Mesenteric fat pad (tissue), 1 donor: ENCODE data around the gene NAP1L5. TPM values are rescaled to one million over a fixed set of nuclear protein-coding genes. Genes with fewer than 3 reads are reported as not detected.

Experiments used
- DNase-seq: peaks from one replicate; pipeline ENCODE4 v3.0.0-alpha.2; 2020; ENCODE audit warnings: low spot score
- total RNA-seq: library from RNA; stranded (reverse); fragmentation: NEBNext Ultra II Directional; extraction: Animal tissue kit (Norgen Biotek cat#: 25700); gene quantifications from one replicate; pipeline ENCODE4 v1.2.1, GENCODE V29; 2021
- donor health status: DM: yes; HTN: yes; CAD: no.

NAP1L5 gene
- total RNA-seq, 1 donor from 2014 or later: 6.5 TPM

DNA sequence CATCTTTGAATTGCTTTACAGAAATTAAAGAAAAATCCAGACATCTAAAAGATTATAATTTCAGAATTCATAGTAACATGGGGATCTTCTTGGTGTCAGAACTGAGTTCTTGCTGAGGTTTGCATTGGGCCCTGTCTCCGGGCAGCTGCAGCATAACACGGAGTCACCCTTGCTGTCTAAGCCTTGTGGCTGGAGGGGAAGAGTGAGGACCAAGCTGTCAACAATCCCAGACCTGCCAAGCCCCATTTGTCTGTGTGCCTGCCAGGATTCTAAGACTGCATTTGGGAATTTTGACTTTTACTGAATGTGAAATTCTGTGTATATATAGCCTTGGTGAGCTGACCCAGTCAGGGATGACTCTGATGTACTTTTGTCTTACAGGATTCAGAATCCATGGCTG is 25.2 kb upstream of the NAP1L5 start:
- no peak for DNase-seq

DNA sequence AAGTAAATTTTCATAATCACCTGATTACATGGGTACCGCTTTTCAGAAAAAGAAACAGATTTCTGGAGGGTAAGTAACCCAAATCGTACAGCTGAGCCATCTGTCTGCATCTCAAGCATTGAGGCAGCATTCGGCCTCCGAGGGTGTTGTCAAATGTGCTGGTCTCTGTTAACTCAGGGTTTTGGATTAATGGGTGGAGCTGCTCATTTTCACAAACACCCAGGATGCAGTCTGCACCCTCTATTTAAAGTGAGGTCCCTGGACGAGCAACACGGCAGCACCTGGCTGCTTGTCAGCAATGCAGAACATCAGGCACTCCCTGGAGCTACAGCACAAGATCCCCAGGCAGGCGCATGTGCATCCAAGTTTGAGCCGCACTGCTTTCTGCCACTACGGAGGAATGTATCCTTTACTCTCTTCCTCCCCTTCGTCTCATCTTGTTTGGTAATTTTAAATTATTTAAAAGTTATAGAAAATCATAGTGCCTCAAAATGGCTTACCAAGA is 24.7 kb upstream of the NAP1L5 start:
- no peak for DNase-seq

DNA sequence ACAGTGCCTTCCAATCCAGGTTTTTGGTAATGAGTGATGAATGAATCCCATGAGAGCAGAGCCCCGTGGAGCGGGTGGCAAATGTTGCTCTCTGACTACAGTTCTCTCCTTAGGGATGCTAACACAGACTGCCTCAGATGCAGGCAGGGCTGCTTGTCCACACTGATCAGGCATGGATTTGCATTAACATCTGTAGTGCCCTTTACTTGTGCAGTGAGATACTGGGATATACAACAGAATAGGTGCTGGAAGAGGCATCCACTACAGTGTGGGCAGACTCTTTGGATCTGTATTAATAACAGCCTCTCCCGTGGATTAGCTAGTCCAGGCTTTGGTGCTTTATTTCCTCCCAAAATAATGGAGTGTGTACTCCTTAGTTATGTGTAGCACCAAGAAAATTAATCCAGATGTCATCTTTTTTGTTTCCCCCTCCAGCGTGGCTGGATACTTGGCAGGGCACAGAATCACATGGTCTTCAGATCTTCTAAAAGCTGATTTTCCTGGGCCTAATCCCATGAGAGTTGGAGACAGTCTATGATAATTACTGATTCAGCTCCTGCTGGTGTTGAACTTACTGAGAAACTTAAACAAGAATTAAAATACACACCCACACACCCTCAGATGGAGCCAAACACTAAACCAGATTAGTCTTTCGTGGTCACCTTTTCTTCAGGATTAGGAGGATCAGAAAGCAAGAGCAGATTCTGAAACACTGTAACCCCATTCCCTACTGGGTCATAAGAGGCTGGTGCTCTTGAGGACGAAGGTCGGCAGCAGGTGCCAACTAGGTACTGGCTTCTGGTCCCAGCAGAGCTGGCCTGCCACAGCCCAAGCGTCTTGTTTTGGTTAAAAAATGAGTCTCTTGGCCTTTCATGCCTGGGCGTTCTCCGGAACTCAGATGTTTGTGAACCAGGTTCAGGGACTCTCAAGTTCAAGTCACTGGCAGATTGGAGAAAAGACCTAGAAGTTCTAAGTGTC is 23.1 kb upstream of the NAP1L5 start:
- no peak for DNase-seq

DNA sequence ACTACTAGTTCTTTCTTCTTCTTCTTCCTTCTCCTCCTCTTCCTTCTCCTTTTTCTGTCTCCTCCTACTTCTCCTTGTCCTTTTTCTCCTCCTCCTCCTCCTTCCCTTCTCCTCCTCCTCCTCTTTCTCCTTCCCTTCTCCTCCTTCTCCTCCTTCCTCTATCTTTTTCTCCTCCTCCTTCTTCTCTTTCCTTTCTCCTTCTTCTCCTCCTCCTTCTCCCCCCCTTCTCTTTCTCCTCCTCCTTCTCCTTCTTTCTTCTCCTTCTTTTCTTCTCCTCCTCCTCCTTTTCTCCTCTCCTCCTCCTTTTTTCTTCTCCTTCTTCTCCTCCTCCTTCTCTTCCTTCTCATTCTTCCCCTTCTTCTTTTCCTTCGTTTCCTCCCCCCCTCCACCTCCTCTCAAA is 21.8 kb upstream of the NAP1L5 start:
- DNase-seq: no peak

DNA sequence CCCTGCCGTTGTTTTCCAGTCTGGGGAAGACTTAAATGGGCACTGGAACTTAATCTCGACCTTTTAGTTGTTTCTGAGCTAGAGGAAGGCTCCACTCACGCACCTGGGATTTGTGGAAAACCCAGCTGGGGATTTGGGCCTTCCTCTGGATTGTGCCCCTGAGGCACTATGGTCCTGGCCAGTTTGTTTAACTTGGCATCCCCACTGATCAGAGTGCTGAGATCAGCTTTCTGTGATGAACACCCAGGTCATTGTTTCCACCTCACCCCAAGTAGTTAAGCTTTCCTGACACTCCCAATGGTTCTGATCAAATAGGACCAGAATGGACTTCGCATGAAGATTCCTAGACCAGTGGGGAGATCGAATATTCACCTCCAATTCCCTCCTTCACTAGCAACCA is 20.5 kb upstream of the NAP1L5 start:
- no peak for DNase-seq

DNA sequence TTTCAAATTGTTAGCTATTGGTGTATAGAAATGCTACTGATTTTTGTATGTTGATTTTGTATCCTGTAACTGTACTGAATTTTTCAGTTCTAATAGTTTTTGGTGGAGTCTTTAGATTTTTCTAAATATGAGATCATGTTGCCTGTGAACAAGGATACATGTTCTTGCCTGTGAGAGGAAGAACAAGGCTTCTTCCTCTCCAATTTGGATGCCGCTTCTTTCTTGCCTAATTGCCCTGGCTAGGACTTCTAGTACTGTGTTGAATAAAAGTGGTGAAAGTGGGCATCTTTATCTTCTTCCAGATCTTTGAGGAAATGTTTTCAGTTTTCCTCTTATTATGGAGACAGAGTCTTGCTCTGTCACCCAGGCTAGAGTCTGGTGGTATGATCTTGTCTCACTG is 16.2 kb upstream of the NAP1L5 start:
- DNase-seq: no peak

DNA sequence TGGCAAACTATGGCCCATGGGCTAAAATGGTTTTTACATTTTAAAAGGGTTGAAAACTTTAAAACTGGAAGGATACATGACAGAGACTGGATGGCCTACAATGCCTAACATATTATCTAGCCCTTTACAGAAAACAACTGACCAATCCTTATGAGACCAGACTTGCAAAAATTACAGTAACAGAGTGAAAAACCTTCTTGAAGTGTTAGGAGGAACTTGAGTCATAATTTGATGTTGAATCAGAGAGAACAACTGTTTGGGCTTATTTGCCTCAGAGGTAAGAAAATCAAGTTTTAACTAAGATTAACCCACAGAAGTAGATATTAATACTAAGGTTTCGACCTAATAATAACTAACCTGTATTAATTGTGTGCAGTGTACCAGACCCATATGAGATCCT is 12.4 kb upstream of the NAP1L5 start:
- DNase-seq: no peak

DNA sequence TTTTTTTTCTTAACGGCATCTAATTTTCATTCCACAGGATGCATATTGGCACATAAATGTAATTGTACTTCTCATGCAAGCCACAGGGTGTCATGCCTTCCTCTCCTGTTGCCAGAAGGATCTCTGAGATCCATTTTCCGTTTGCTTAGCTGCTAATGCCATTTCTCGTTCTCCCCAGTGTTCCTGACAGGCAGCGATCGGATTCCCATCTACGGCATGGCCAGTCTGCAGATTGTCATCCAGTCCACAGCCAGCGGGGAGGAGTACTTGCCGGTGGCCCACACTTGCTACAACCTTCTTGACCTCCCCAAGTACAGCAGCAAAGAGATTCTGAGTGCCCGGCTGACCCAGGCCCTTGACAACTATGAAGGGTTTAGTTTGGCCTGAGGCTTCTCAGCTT is 8.9 kb upstream of the NAP1L5 start:
- no peak for DNase-seq

DNA sequence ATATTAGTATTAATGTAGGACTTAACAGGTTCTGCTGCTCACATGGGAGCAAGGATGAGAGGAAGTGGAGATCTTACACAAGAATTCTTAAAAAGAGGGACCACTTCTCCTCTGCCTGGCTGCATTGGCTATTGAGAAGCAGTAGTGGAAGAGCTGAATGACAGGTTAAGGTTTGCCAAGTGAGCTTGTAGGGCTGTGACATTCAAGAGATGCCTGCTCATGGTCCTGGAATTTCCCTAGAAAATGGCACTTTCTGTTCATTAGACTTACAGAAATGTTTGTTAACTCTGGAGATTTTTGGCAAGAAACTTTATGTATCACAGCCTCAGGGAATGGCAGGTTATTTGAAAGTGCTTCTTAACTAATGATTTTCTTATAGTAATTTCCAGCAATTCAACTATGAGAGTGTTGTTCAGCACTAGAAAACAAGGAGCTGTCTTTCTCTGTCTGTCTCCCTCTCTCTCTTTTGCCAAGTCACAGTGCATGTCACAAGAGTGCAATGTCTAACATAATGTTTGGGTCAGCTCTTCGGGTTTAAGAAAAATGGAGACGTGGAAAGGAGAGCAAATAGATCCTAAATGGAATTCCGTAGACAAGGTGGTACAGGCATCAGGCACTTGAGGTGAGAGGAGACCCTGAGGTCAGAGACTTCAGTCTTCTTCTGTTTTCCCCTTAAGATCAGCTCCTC is 8.3 kb upstream of the NAP1L5 start:
- DNase-seq: no peak

DNA sequence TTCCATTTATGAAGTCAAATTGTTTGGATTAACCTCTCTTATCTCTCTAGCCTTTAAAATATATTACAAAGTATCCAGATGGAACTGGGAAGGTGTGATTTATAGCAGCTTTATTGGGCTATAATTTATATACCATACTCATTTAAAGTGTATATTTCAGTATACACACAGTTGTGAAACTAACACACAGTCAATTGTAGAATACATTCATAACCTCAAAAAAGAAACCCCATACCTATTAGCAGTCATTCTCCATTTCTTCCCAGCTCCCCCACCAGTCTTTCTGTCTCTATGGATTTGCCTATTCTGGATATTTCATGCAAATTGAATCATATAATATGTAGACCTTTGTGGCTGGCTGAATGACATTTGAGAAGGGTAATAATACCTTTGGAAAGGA is 7.6 kb upstream of the NAP1L5 start:
- DNase-seq: no peak

DNA sequence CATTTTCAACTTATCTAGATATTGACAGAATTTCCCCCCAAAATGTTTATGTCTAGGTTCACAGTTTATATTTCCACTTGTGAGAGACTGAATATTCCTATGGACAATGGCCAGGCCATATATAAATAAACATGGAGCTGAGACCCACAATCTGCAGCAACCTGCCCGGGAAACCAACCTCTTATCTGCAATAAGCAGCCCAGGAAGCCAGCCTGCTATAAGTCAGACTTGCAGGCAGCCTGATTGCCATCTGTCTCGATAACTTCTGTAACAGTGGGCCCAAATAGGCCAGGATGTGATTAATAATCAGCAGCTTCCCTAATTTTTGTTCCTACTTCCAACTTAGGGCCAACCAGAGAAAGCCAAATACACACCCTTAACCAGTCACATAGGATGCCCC is 5.2 kb upstream of the NAP1L5 start:
- DNase-seq: no peak

DNA sequence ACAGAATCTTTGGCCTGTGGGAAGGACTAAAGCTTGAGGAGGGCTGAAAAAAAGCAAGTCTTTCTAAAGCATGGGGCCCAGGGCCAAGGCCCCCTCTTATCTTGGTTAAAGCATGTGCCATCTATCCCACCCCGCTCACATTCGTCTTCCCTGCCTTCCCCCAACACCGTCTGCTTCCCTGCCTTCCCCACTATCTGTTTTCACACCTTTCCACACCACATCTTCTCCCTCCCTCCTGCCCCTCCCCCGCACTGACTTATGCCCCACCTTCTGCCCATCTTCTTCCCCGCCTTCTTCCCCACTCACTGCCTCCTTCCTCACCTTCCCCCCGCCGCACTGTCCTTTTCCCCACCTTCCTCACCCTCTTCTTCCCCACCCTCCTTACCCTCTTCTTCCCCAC is 890 bp upstream of the NAP1L5 start:
- no peak for DNase-seq

DNA sequence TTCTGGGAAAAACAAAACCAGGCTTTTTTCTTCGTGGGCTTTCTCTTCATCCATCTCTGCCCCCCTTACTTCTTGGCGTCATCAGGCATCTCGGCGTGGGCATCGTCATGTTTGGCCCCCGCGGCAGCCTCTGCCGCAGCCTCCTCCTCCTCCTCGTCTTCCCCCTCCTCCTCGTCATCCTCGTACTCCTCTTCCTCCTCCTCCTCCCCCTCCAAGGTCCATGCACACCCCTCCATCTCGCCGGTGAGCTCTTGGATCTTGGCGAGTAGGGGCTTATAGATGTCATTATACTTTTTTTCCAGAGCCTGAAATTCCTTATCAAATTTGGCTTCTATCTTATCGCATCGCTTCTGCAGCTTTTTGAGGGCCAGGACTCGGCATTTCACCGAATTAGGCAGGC is 488 bp downstream of the NAP1L5 start:
- no peak for DNase-seq

DNA sequence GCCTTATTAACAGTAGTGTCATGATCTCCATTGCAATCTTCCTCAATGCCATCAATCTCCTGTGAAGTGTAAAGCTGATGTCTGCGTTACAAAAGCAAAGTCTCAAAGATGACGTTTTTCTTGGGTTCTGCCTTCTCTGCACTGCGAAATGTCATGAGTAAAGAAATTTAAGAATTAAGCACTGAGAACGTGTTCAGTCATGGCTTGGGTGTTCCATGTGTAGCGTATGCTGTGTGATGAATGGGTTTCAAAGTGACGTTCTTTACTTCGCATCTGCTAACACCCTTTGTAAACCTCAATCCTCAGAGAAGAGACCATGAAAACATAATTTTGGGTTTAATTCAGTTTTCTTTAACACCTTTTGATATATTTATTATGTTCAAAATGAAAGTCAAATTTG is 999 bp downstream of the NAP1L5 start:
- DNase-seq: no peak

DNA sequence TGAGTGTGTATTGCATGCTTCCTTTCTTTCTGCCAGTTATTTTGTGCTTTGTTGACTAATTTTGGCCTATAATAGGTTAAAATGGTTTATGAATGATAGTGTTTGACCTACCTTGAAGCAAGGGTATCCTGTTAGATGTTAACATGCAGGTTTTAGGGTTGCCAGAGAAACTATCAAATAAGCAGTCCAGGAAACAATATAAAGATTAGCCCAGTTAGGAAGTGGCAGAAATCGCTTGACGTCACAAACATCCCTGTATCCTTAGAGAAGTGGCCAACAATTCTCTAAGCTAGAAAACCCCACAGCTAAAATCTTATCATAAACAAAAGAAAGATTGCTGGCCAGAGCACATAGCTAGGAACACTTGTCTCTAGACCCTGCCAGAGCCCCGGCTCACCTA is 3.8 kb downstream of the NAP1L5 start:
- no peak for DNase-seq

DNA sequence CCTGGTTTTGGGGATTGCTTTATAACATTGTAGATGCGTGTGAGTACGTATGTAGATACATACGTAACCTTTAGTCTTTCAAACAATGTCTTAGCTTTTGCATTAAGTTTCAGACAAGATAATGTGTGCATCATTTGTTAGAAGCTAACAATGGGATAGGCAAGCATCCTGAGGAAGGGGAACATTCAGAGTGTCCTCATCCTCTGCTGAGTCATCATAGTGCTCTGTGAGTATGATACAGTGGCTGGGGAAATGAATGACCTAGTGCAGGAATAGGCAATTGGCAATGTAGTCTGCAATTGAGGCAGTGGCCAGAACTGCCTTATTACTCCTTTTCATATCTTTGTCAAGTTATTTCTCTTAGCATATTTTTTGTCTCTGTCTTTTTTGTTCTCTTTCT is 7.3 kb downstream of the NAP1L5 start:
- no peak for DNase-seq

DNA sequence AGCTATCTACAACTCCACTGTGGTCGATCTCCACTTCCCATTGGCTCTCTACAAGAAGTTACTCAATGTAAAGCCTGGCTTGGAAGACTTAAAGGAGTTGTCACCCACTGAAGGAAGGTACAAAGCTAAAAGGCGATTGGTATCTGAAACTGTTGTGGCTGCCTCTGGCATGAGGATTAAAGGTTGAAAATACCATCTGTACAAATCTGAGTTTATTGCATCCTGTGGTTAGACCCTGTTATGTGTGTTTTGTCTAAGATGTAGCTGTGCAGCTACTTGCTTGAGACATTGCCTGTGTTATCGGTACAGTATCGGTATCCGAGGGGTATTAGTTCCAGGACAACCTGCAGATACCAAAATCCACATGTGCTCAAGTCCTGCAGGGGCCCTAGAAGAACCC is 16.4 kb downstream of the NAP1L5 start:
- DNase-seq: no peak

DNA sequence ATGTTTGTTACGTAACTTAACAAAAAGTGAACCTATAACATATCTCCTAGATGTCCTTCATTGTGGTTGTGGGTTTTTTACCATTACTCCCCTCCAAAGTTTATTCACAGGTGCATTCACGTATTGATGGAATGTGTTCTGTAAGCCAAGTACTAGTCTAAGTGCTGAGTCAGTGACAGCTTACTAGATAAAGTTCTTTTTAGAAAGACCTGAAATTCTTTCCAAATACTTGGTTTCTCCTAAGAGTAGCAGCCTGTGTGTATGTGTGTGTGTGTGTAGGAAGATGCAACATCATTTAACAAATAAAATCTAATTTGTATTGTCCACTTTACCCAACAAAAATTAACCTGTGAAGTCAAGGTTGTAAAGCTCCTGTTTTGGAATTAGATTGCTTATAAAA is 22.1 kb downstream of the NAP1L5 start:
- no peak for DNase-seq

DNA sequence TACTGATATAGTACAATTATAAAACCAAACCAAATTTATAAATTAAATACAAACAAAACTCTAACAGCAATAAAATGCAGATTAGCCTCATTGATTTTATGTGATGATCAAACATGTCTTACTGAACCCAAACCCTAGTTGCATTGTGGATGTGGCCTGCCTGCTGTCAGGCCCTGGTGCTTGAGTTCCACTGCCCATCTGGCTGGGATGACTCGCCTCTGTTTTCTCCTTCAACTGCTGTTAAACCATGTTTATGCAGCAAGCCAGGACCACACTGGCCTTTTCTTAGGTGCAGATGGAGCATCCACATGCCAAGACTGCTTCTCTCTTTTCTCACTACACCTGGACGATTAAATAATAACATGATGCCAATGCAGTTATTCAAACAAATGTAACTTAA is 22.6 kb downstream of the NAP1L5 start:
- no peak for DNase-seq

DNA sequence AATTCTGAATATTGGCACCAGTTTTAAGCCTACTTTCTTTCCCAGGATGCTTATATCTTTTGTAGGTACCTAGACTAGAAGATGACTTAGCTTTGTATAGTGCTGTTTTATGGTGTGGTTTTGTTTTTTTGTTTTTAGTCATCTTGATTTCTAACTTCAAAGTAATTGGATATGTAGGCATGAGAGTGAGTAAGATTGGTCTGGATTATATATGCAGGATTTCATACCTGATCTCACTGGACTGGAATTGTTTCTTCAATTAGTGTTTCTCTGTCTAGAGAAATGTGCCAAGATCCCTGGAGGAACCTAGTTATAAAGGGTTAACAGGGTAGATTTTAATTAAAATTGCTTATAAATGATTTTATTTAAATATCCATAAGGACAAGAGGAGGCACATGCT is 23.1 kb downstream of the NAP1L5 start:
- DNase-seq: no peak

DNA sequence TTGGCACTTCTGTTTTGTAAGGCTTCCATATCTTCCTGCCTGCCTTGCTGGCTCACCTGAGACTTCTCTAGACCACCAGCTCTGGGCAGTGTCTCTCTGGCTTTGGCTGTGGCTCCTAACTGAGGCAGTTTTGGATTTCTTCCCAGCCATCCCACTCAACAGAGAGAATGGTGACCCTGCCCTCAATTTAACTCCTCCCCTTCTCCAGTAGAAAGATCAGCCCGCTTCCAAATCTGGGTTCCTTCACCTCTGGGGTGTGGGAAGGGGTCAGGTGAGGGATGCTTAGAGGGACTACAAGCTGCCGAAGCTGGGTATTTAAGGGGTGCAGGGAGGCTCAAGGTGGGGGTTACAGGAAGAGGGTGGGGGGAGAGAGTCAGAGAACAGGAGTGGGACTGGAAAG is 23.7 kb downstream of the NAP1L5 start:
- no peak for DNase-seq

DNA sequence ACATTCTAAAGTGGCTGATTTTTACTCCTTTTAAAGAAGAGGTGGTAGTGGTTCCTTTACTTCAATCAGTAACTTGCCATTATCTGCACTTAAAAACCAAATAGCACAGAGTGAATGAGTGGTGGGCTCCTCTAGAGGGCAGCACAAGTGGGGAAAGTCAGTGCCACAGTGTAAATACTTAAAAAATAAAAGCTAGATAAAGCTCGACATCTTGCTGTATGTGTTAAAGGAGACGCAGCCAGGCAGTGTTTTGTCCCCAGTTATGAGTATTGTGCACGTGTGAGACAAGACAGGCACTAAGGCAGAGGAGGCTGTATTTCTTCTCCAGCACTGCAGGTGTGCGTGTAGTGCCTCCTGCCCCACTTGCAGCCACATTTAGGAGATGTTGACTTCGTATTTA is 24.6 kb downstream of the NAP1L5 start:
- no peak for DNase-seq

DNA sequence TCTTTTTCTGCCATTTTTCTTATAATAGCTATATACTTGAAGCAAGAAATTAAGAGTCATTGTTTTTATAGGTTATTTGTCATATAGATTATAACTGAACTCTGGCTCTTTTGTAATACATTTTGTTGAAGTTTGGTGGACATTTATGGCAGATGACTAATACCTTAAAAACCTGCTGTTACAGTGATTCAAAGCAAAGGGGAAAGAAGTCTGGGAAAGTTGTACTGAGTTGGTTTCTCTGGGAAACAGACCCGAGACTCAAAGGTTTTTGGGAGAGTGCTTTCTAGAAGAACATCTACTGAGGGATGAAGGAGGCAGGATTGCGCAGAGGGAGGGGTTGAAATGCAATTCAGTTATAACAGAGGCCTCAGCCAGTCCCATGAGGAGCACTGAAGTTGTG is 35.9 kb downstream of the NAP1L5 start:
- no peak for DNase-seq
